Tibial nerve (tissue), 4 donors: Measurements from ENCODE around the gene PAPOLA.

Experiments used
- CTCF ChIP-seq, 5 experiments: fragments of 200-600 bp in 3 of 5; fragments of 450-650 bp in 2 of 5; sonication (generic) in 3 of 5; IDR thresholded peaks; one replicate each; pipeline ENCODE4 v1.5.1; 2016 to 2019; ENCODE audit warnings: antibody characterized with exemption in 5 of 5, mild to moderate bottlenecking in 3 of 5, moderate library complexity in 2 of 5
- EP300 ChIP-seq, 2 donors: sonication (generic); formaldehyde crosslinking; IDR thresholded peaks; one replicate each; pipeline ENCODE4 v1.6.1; 2017; ENCODE audit warnings: antibody characterized with exemption in 2 of 2, mild to moderate bottlenecking in 1 of 2
- POLR2A ChIP-seq, 2 donors: fragments of 450-650 bp; IDR thresholded peaks; one replicate each; pipeline ENCODE4 v1.6.1; 2017; ENCODE audit warnings: antibody characterized with exemption in 2 of 2, mild to moderate bottlenecking in 2 of 2, moderate library complexity in 2 of 2

- TF ChIP-seq CTCF (IDR thresholded peaks at IDR 0.05), result no peak
- no peak for TF ChIP-seq POLR2A (IDR thresholded peaks at IDR 0.05)
- TF ChIP-seq EP300 (IDR thresholded peaks at IDR 0.05), result no peak
Observed at GRCh38 chr14:96511667-96512066, 9.5 kb downstream of the PAPOLA start.
